Upper lobe of left lung (tissue), 6 donors: Measurements from ENCODE around the gene JPT1. TPM values are rescaled to one million over a fixed set of nuclear protein-coding genes. Genes with fewer than 3 reads are reported as not detected.

Source experiments
- ATAC-seq, 2 donors: fragments of 200-7000 bp; cut with Tn5 transposase; one replicate each; pipeline ENCODE4 v1.9.1; 2022; ENCODE audit warnings: mild to moderate bottlenecking in 2 of 2, moderate library complexity in 2 of 2; ENCODE audit not compliant: low FRiP score in 2 of 2
- DNase-seq, 2 donors: peaks; one replicate each; pipeline ENCODE4 v3.0.0-alpha.2; 2019 to 2020
- H3K27ac ChIP-seq, 4 donors: fragments of 200-600 bp; sonication (generic); one replicate each; pipeline ENCODE4 v1.5.1; 2016 to 2019
- H3K27me3 ChIP-seq, 4 donors: fragments of 200-600 bp; sonication (generic); one replicate each; pipeline ENCODE4 v1.5.1; 2017 to 2019
- H3K36me3 ChIP-seq, 4 donors: fragments of 200-600 bp; sonication (generic); one replicate each; pipeline ENCODE4 v1.5.1; 2016 to 2019
- H3K4me1 ChIP-seq, 4 donors: fragments of 200-600 bp; sonication (generic); one replicate each; pipeline ENCODE4 v1.5.1; 2018 to 2019
- H3K4me3 ChIP-seq, 4 donors: fragments of 200-600 bp; sonication (generic); one replicate each; pipeline ENCODE4 v1.5.1; 2017 to 2019; ENCODE audit warnings: mild to moderate bottlenecking in 2 of 4, moderate library complexity in 1 of 4
- H3K9me3 ChIP-seq, 4 donors: fragments of 200-600 bp; sonication (generic); one replicate each; pipeline ENCODE4 v1.5.1; 2018 to 2019
- CTCF ChIP-seq, 6 experiments: fragments of 450-650 bp in 4 of 6; fragments of 200-600 bp in 2 of 6; sonication (generic) in 2 of 6; IDR thresholded peaks; one replicate each; pipeline ENCODE4 v1.5.1; 2016 to 2019; ENCODE audit warnings: antibody characterized with exemption in 6 of 6
- EP300 ChIP-seq, 4 donors: sonication (generic); formaldehyde crosslinking; IDR thresholded peaks; one replicate each; pipeline ENCODE4 v1.5.1; 2017; ENCODE audit warnings: antibody characterized with exemption in 4 of 4, control low read depth in 2 of 4
- POLR2A ChIP-seq, 4 donors: fragments of 450-650 bp; IDR thresholded peaks; one replicate each; pipeline ENCODE4 v1.5.1; 2016 to 2017; ENCODE audit warnings: antibody characterized with exemption in 4 of 4, mild to moderate bottlenecking in 2 of 4
- POLR2AphosphoS5 ChIP-seq, 2 donors: sonication (generic); formaldehyde crosslinking; IDR thresholded peaks; one replicate each; pipeline ENCODE4 v1.5.1; 2017; ENCODE audit warnings: antibody characterized with exemption in 2 of 2
- WGBS, 2 donors: methylation state at CpG; one replicate each; pipeline ENCODE4 v1.1.5; 2017 to 2018; 5-methylcytosine and 5-hydroxymethylcytosine counted together
- total RNA-seq, 6 donors: library from RNA; depleted of rRNA in 4 of 6; stranded (reverse); fragments of >200 nt in 4 of 6; gene quantifications; one replicate each; pipeline versions ENCODE4 v1.1.0 to v1.2.1, GENCODE V29; 2016 to 2021
- donor health status: DM: no; HTN: no; CAD: no; lungs with moderate emphysema.
- donor health status: DM: no; HTN: yes; CAD: no; lungs with severe emphysema.

JPT1 gene
- total RNA-seq, 6 donors from 2014 or later: 44.0 to 118 (median 70.1) TPM

- WGBS, 2 donors: 8 to 9% methylated on average over 8 of the region's 8 CpGs
- peak overlapping the region; percentile 94 to 97 (median 96) for H3K4me3 ChIP-seq
- peaks cover 0 to 30% (median 27%) of the 10 kb centered on the region in 4 donors for H3K36me3 ChIP-seq
- H3K4me1 ChIP-seq: peaks cover 19 to 32% (median 27%) of the 10 kb centered on the region in 4 donors
- ATAC-seq: no peak
- H3K9me3 ChIP-seq: no peaks in the 10 kb centered on the region
- no peaks in the 10 kb centered on the region for H3K27me3 ChIP-seq
- no peak for DNase-seq
- TF ChIP-seq CTCF (IDR thresholded peaks at IDR 0.05) (no peak), POLR2A (IDR thresholded peaks at IDR 0.05) (no peak), POLR2AphosphoS5 (IDR thresholded peaks at IDR 0.05) (no peak), EP300 (IDR thresholded peaks at IDR 0.05) (no peak)
- H3K27ac ChIP-seq: peak overlapping the region in 2 of 4 donors; percentile 99
Measured at GRCh38 chr17:75181110-75181509, 26.8 kb upstream of the JPT1 start.

- Histone ChIP-seq H3K9me3 (no peaks in the 10 kb centered on the region), H3K4me1 (peaks cover 15 to 34% (median 23%) of the 10 kb centered on the region in 4 donors), H3K27me3 (no peaks in the 10 kb centered on the region), H3K27ac (no peak overlapping the region), H3K4me3 (no peak overlapping the region), H3K36me3 (peaks cover 0 to 57% (median 53%) of the 10 kb centered on the region in 4 donors)
- ATAC-seq (no peak), DNase-seq (no peak)
- 93 to 96% methylated on average over 6 of the region's 6 CpGs for WGBS, 2 donors
- TF ChIP-seq POLR2A (IDR thresholded peaks at IDR 0.05) (no peak), CTCF (IDR thresholded peaks at IDR 0.05) (no peak), EP300 (IDR thresholded peaks at IDR 0.05) (no peak), POLR2AphosphoS5 (IDR thresholded peaks at IDR 0.05) (no peak)
Measured at GRCh38 chr17:75178453-75178852, 24.1 kb upstream of the JPT1 start.

GRCh38 chr17:75176625-75177024 is 22.3 kb upstream of the JPT1 start:
- no peaks in the 10 kb centered on the region for H3K27me3 ChIP-seq
- H3K27ac ChIP-seq: no peak overlapping the region
- DNase-seq (no peak), ATAC-seq (no peak)
- peaks cover 16 to 33% (median 21%) of the 10 kb centered on the region in 4 donors for H3K4me1 ChIP-seq
- TF ChIP-seq EP300 (IDR thresholded peaks at IDR 0.05) (no peak), CTCF (IDR thresholded peaks at IDR 0.05) (no peak), POLR2AphosphoS5 (IDR thresholded peaks at IDR 0.05) (no peak), POLR2A (IDR thresholded peaks at IDR 0.05) (no peak)
- no peaks in the 10 kb centered on the region for H3K9me3 ChIP-seq
- no peak overlapping the region for H3K4me3 ChIP-seq
- 90 to 91% methylated on average over 5 of the region's 5 CpGs for WGBS, 2 donors
- H3K36me3 ChIP-seq: peaks cover 0 to 73% (median 68%) of the 10 kb centered on the region in 4 donors

GRCh38 chr17:75174996-75175395 is 20.7 kb upstream of the JPT1 start:
- Histone ChIP-seq H3K27me3 (no peaks in the 10 kb centered on the region), H3K9me3 (no peaks in the 10 kb centered on the region), H3K4me3 (no peak overlapping the region), H3K4me1 (peaks cover 4 to 20% (median 7%) of the 10 kb centered on the region in 4 donors), H3K27ac (no peak overlapping the region), H3K36me3 (peaks cover 0 to 80% (median 75%) of the 10 kb centered on the region in 4 donors)
- no peak for ATAC-seq
- TF ChIP-seq CTCF (IDR thresholded peaks at IDR 0.05) (no peak), EP300 (IDR thresholded peaks at IDR 0.05) (no peak), POLR2A (IDR thresholded peaks at IDR 0.05) (no peak), POLR2AphosphoS5 (IDR thresholded peaks at IDR 0.05) (no peak)
- no peak for DNase-seq
- 95 to 98% methylated on average over 11 of the region's 11 CpGs for WGBS, 2 donors

- peaks cover 0 to 10% (median 3%) of the 10 kb centered on the region in 4 donors for H3K4me1 ChIP-seq
- whole genome bisulfite sequencing, 2 donors: 76 to 87% methylated on average over 4 of the region's 4 CpGs
- ATAC-seq: no peak
- no peak overlapping the region for H3K4me3 ChIP-seq
- peak overlapping the region in 1 of 4 donors; percentile 9 for H3K27ac ChIP-seq
- DNase-seq: peak in 1 of 2 donors; percentile 31
- H3K9me3 ChIP-seq: no peaks in the 10 kb centered on the region
- TF ChIP-seq POLR2A (IDR thresholded peaks at IDR 0.05): no peak
- H3K36me3 ChIP-seq: peaks cover 0 to 80% (median 73%) of the 10 kb centered on the region in 4 donors
- H3K27me3 ChIP-seq: no peaks in the 10 kb centered on the region
Measured at GRCh38 chr17:75173526-75173925, 19.2 kb upstream of the JPT1 start.
